ENCODE results near the gene NLRP3.
A peak's percentile ranks its signal among the peaks of the same experiment; 100 is the strongest.
"Not testable (repeated sequence)": the region's sequence is repeated elsewhere in the genome, so short reads cannot be mapped to it uniquely, and the experiment has no call there.

NLRP3 gene

DNA sequence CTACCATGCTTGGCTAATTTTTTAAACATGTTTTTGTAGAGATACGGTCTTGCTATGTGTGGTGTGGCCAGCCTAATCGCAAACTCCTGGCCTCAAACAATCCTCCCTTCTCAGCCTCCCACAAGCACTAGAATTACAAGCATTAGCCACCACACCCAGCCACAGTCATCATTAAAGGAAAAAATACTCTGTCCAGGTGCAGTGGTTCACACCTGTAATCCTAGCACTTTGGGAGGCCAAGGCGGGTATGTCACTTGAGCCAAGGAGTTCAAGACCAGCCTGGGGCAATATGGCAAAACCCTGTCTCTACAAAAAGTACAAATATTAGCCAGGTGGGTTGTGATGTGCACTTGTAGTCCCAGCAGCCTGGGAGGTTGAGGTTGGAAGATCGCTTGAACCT lies 25.0 kb upstream of the NLRP3 start:
- H3K36me3 ChIP-seq (ENCODE audit: control insufficient read depth in 1 of 2, insufficient read depth in 2 of 2, low read length in 2 of 2) = no peaks in the 10 kb centered on the region
- H3K9me3 ChIP-seq (ENCODE audit: control insufficient read depth in 1 of 2, low read length in 2 of 2) = no peaks in the 10 kb centered on the region
- no peaks in the 10 kb centered on the region for H3K27me3 ChIP-seq (ENCODE audit: control insufficient read depth in 1 of 2, insufficient read depth in 2 of 2, low read length in 2 of 2)
- no peaks in the 10 kb centered on the region for H3K4me1 ChIP-seq (ENCODE audit: control insufficient read depth in 1 of 2, insufficient read depth in 2 of 2, low read length in 2 of 2)
- no peak overlapping the region for H3K9ac ChIP-seq (ENCODE audit: low read depth in 1 of 2, low read length in 2 of 2)
- no peak overlapping the region for H3K4me3 ChIP-seq (ENCODE audit: low read depth in 1 of 2, low read length in 2 of 2)
- H3K27ac ChIP-seq (ENCODE audit: low read depth, low read length) = no peak overlapping the region

GRCh38 chr1:247392088-247392487 lies 23.9 kb upstream of the NLRP3 start:
- H3K9ac ChIP-seq (ENCODE audit: low read depth in 1 of 2, low read length in 2 of 2) = no peak overlapping the region
- no peaks in the 10 kb centered on the region for H3K9me3 ChIP-seq (ENCODE audit: control insufficient read depth in 1 of 2, low read length in 2 of 2)
- H3K4me3 ChIP-seq (ENCODE audit: low read depth in 1 of 2, low read length in 2 of 2) = no peak overlapping the region
- H3K36me3 ChIP-seq (ENCODE audit: control insufficient read depth in 1 of 2, insufficient read depth in 2 of 2, low read length in 2 of 2) = no peaks in the 10 kb centered on the region
- H3K4me1 ChIP-seq (ENCODE audit: control insufficient read depth in 1 of 2, insufficient read depth in 2 of 2, low read length in 2 of 2) = no peaks in the 10 kb centered on the region
- no peak overlapping the region for H3K27ac ChIP-seq (ENCODE audit: low read depth, low read length)
- no peaks in the 10 kb centered on the region for H3K27me3 ChIP-seq (ENCODE audit: control insufficient read depth in 1 of 2, insufficient read depth in 2 of 2, low read length in 2 of 2)

- not testable (repeated sequence) for H3K9me3 ChIP-seq (ENCODE audit: control insufficient read depth in 1 of 2, low read length in 2 of 2); H3K27me3 ChIP-seq (ENCODE audit: control insufficient read depth in 1 of 2, insufficient read depth in 2 of 2, low read length in 2 of 2); H3K4me3 ChIP-seq (ENCODE audit: low read depth in 1 of 2, low read length in 2 of 2); H3K9ac ChIP-seq (ENCODE audit: low read depth in 1 of 2, low read length in 2 of 2); H3K27ac ChIP-seq (ENCODE audit: low read depth, low read length); H3K4me1 ChIP-seq (ENCODE audit: control insufficient read depth in 1 of 2, insufficient read depth in 2 of 2, low read length in 2 of 2); H3K36me3 ChIP-seq (ENCODE audit: control insufficient read depth in 1 of 2, insufficient read depth in 2 of 2, low read length in 2 of 2)
These were observed 20.9 kb upstream of the NLRP3 start for GRCh38 chr1:247395075-247395474.

- Histone ChIP-seq H3K27me3 (ENCODE audit: control insufficient read depth in 1 of 2, insufficient read depth in 2 of 2, low read length in 2 of 2) (no peaks in the 10 kb centered on the region), H3K9me3 (ENCODE audit: control insufficient read depth in 1 of 2, low read length in 2 of 2) (no peaks in the 10 kb centered on the region), H3K4me1 (ENCODE audit: control insufficient read depth in 1 of 2, insufficient read depth in 2 of 2, low read length in 2 of 2) (peaks cover 13 to 16% of the 10 kb centered on the region in 2 donors), H3K4me3 (ENCODE audit: low read depth in 1 of 2, low read length in 2 of 2) (no peak overlapping the region), H3K36me3 (ENCODE audit: control insufficient read depth in 1 of 2, insufficient read depth in 2 of 2, low read length in 2 of 2) (no peaks in the 10 kb centered on the region), H3K27ac (ENCODE audit: low read depth, low read length) (no peak overlapping the region), H3K9ac (ENCODE audit: low read depth in 1 of 2, low read length in 2 of 2) (no peak overlapping the region)
These were observed 15.3 kb upstream of the NLRP3 start for GRCh38 chr1:247400685-247401084.

DNA sequence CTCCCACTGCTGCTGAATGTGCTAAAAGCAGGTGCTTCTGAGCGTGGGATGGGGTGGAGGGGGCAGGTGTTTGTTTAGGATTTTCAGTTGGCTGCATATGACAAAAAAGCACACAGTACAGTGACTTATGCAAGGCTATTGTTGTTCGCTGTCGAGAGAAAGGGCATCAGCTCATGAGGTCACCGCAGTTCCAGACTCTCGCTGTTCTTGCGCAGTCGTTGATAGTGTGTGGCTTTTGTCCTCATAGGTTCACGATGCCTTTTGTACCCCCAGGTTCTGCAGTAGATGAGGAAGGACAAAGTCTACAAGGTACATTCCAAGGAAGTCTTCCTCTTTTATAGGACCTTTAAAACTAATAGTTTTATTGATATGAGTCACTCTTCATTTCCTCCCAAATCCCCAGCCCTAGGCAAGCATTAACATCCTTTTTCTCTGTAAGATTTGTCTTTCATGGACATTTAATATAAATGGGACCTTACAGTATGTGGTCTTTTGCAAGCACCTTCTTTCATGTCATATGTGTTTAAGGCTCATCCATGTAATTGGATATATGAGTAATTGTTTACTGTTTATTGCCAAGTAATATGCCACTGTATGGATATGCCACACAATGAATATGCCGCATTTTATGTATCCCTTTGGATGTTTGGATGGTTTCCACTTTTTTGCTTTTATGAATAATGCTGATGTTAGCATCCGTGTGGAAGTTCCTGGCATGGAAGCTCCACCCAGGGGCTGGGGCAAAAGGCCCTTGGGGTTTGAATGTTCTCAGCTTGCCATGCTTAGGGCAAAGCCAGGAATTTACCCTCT lies 14.5 kb upstream of the NLRP3 start:
- H3K4me3 ChIP-seq (ENCODE audit: low read depth in 1 of 2, low read length in 2 of 2) = no peak overlapping the region
- H3K9me3 ChIP-seq (ENCODE audit: control insufficient read depth in 1 of 2, low read length in 2 of 2) = no peaks in the 10 kb centered on the region
- no peaks in the 10 kb centered on the region for H3K36me3 ChIP-seq (ENCODE audit: control insufficient read depth in 1 of 2, insufficient read depth in 2 of 2, low read length in 2 of 2)
- H3K9ac ChIP-seq (ENCODE audit: low read depth in 1 of 2, low read length in 2 of 2) = no peak overlapping the region
- no peak overlapping the region for H3K27ac ChIP-seq (ENCODE audit: low read depth, low read length)
- no peaks in the 10 kb centered on the region for H3K27me3 ChIP-seq (ENCODE audit: control insufficient read depth in 1 of 2, insufficient read depth in 2 of 2, low read length in 2 of 2)
- peaks cover 13 to 16% of the 10 kb centered on the region in 2 donors for H3K4me1 ChIP-seq (ENCODE audit: control insufficient read depth in 1 of 2, insufficient read depth in 2 of 2, low read length in 2 of 2)

DNA sequence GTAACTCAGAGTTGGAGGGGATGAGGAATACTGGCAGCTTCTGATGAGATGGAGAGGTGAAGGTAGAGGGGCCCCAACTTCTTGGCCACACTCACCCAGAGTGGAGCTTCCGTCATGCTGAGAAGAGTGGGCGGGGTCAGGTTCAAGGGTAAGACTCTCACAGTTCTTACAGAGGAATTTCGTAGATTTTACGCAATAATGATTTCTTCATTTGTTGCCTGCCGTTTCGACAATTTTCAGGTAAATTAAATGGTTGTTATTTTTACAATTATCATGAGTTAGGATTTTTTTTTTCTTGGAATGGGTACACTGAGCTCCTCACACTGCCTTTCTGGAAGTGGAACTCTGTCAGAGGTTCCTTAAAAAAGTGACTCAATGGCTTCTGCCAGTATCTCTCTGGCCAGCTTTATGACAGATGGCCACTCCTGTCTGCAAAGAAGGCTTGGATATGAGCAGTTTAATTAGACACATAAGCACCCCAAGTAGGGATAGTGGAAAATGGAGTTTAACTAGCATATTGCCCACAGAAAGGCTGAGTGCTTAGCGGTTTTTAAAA lies 13.8 kb upstream of the NLRP3 start:
- no peak overlapping the region for H3K9ac ChIP-seq (ENCODE audit: low read depth in 1 of 2, low read length in 2 of 2)
- H3K27ac ChIP-seq (ENCODE audit: low read depth, low read length) = no peak overlapping the region
- no peaks in the 10 kb centered on the region for H3K27me3 ChIP-seq (ENCODE audit: control insufficient read depth in 1 of 2, insufficient read depth in 2 of 2, low read length in 2 of 2)
- H3K4me1 ChIP-seq (ENCODE audit: control insufficient read depth in 1 of 2, insufficient read depth in 2 of 2, low read length in 2 of 2) = peaks cover 15 to 16% of the 10 kb centered on the region in 2 donors
- H3K4me3 ChIP-seq (ENCODE audit: low read depth in 1 of 2, low read length in 2 of 2) = no peak overlapping the region
- no peaks in the 10 kb centered on the region for H3K9me3 ChIP-seq (ENCODE audit: control insufficient read depth in 1 of 2, low read length in 2 of 2)
- no peaks in the 10 kb centered on the region for H3K36me3 ChIP-seq (ENCODE audit: control insufficient read depth in 1 of 2, insufficient read depth in 2 of 2, low read length in 2 of 2)

GRCh38 chr1:247406014-247406656 lies 9.8 kb upstream of the NLRP3 start:
- H3K36me3 ChIP-seq (ENCODE audit: control insufficient read depth in 1 of 2, insufficient read depth in 2 of 2, low read length in 2 of 2) = no peaks in the 10 kb centered on the region
- H3K9me3 ChIP-seq (ENCODE audit: control insufficient read depth in 1 of 2, low read length in 2 of 2) = no peaks in the 10 kb centered on the region
- H3K27ac ChIP-seq (ENCODE audit: low read depth, low read length) = no peak overlapping the region
- H3K4me1 ChIP-seq (ENCODE audit: control insufficient read depth in 1 of 2, insufficient read depth in 2 of 2, low read length in 2 of 2) = peaks cover 13 to 16% of the 10 kb centered on the region in 2 donors
- H3K9ac ChIP-seq (ENCODE audit: low read depth in 1 of 2, low read length in 2 of 2) = no peak overlapping the region
- no peak overlapping the region for H3K4me3 ChIP-seq (ENCODE audit: low read depth in 1 of 2, low read length in 2 of 2)
- H3K27me3 ChIP-seq (ENCODE audit: control insufficient read depth in 1 of 2, insufficient read depth in 2 of 2, low read length in 2 of 2) = no peaks in the 10 kb centered on the region

DNA sequence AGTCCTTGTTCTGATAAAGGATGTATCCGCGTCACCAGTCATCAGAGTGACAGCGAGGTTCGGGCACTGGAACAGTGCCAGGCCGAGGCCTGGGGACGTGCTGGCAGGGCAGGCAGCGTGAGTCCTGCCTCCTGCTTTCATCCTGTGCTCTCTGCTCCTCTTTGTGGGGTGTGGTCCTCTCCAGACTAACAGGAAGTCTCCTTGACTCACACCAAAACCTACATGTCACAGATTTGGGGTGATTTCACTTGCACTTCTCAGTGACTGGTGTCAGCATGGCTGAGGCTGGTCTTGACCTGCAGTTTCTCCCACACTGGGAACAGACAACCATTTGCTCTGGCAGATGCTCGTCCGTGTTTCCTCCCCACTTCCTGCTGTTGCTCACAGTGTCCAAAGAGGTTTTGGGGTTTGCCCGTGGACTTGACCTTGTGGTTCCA lies 8.8 kb upstream of the NLRP3 start:
- no peaks in the 10 kb centered on the region for H3K36me3 ChIP-seq (ENCODE audit: control insufficient read depth in 1 of 2, insufficient read depth in 2 of 2, low read length in 2 of 2)
- peak overlapping the region in 1 of 2 donors; percentile 19 for H3K4me3 ChIP-seq (ENCODE audit: low read depth in 1 of 2, low read length in 2 of 2)
- H3K9me3 ChIP-seq (ENCODE audit: control insufficient read depth in 1 of 2, low read length in 2 of 2) = no peaks in the 10 kb centered on the region
- H3K9ac ChIP-seq (ENCODE audit: low read depth in 1 of 2, low read length in 2 of 2) = peak overlapping the region in 1 of 2 donors; percentile 35
- no peaks in the 10 kb centered on the region for H3K27me3 ChIP-seq (ENCODE audit: control insufficient read depth in 1 of 2, insufficient read depth in 2 of 2, low read length in 2 of 2)
- H3K4me1 ChIP-seq (ENCODE audit: control insufficient read depth in 1 of 2, insufficient read depth in 2 of 2, low read length in 2 of 2) = peaks cover 4 to 8% of the 10 kb centered on the region in 2 donors
- no peak overlapping the region for H3K27ac ChIP-seq (ENCODE audit: low read depth, low read length)

GRCh38 chr1:247408100-247408499 lies 7.9 kb upstream of the NLRP3 start:
- H3K9ac ChIP-seq (ENCODE audit: low read depth in 1 of 2, low read length in 2 of 2) = no peak overlapping the region
- peaks cover 0 to 8% of the 10 kb centered on the region in 2 donors for H3K4me1 ChIP-seq (ENCODE audit: control insufficient read depth in 1 of 2, insufficient read depth in 2 of 2, low read length in 2 of 2)
- no peak overlapping the region for H3K27ac ChIP-seq (ENCODE audit: low read depth, low read length)
- H3K4me3 ChIP-seq (ENCODE audit: low read depth in 1 of 2, low read length in 2 of 2) = no peak overlapping the region
- H3K27me3 ChIP-seq (ENCODE audit: control insufficient read depth in 1 of 2, insufficient read depth in 2 of 2, low read length in 2 of 2) = no peaks in the 10 kb centered on the region
- H3K36me3 ChIP-seq (ENCODE audit: control insufficient read depth in 1 of 2, insufficient read depth in 2 of 2, low read length in 2 of 2) = no peaks in the 10 kb centered on the region
- H3K9me3 ChIP-seq (ENCODE audit: control insufficient read depth in 1 of 2, low read length in 2 of 2) = no peaks in the 10 kb centered on the region

DNA sequence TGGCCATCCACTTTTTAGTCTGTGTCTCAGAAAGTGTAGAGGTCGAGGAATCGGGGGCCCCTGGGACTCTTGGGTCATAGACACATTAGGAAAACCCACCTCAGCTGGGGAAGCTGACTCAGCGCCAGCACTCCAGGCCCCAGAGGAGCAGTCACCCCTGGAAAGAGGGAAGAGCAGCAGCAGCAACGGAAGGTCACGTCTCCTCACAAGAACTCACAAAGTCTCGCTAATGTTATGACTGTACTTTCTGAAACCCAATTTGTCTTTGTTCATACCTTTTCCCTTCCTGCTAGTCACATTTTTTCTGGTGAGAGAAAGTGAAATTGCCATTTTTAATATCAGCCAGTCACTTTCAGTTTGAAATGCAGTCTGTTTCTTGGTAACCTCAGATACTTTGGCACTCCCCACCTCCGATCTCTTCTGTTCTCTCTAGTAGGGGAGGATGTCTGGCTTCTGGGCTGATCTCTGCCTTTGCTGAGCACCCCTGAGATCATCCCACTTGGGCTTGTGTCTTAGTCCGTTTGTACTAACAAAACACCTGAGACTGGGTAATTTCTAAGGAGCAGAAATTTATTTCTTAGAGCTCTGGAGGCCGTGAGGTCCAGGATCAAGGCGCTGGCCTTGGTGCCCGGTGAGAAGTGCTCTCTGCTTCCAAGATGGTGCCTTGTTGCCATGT lies 6.0 kb upstream of the NLRP3 start:
- no peaks in the 10 kb centered on the region for H3K36me3 ChIP-seq (ENCODE audit: control insufficient read depth in 1 of 2, insufficient read depth in 2 of 2, low read length in 2 of 2)
- peaks cover 0 to 8% of the 10 kb centered on the region in 2 donors for H3K4me1 ChIP-seq (ENCODE audit: control insufficient read depth in 1 of 2, insufficient read depth in 2 of 2, low read length in 2 of 2)
- H3K27me3 ChIP-seq (ENCODE audit: control insufficient read depth in 1 of 2, insufficient read depth in 2 of 2, low read length in 2 of 2) = no peaks in the 10 kb centered on the region
- H3K9ac ChIP-seq (ENCODE audit: low read depth in 1 of 2, low read length in 2 of 2) = no peak overlapping the region
- no peaks in the 10 kb centered on the region for H3K9me3 ChIP-seq (ENCODE audit: control insufficient read depth in 1 of 2, low read length in 2 of 2)
- no peak overlapping the region for H3K27ac ChIP-seq (ENCODE audit: low read depth, low read length)
- H3K4me3 ChIP-seq (ENCODE audit: low read depth in 1 of 2, low read length in 2 of 2) = peak overlapping the region in 1 of 2 donors; percentile 11
